ENCODE data around the gene PLK4.

DNA sequence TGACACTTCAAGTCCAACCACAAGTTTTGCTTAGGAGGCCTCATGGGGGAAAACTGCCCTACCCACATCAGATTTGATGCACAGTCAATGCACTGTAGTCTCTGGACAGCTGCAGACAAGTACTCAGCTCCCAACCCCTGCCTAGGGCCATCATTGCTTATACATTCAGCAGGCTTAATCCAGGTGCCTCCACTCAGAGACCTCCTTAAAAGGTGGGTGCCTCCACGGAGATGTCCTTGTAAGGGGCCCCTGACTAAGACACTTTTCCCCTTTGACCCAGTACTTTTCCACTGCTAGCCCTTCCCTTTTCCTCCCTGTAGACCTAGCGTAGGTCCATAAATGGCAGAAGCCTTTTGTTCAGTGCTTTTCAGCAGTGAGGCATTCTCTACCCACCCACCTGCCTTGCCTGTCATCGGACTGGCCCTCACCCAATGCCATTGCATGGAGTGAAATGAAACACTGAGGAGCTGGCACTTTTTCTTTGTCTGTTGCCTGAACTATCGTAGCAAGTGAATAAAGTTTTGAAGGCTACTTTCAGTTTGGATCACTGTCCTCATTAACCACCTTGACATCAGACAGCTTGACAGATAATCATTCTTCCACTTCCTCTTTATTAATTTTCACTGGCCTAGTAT is 23.8 kb upstream of the PLK4 start:
- TF ChIP-seq, protein P1, sequence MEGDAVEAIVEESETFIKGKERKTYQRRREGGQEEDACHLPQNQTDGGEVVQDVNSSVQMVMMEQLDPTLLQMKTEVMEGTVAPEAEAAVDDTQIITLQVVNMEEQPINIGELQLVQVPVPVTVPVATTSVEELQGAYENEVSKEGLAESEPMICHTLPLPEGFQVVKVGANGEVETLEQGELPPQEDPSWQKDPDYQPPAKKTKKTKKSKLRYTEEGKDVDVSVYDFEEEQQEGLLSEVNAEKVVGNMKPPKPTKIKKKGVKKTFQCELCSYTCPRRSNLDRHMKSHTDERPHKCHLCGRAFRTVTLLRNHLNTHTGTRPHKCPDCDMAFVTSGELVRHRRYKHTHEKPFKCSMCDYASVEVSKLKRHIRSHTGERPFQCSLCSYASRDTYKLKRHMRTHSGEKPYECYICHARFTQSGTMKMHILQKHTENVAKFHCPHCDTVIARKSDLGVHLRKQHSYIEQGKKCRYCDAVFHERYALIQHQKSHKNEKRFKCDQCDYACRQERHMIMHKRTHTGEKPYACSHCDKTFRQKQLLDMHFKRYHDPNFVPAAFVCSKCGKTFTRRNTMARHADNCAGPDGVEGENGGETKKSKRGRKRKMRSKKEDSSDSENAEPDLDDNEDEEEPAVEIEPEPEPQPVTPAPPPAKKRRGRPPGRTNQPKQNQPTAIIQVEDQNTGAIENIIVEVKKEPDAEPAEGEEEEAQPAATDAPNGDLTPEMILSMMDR (IDR thresholded peaks at IDR 0.05; ENCODE audit: insufficient read depth, low read length, poor library complexity, severe bottlenecking), result no peak
- no peak for TF ChIP-seq EZH2phosphoT487 (conservative IDR thresholded peaks at IDR 0.05; ENCODE audit: low read length)

Data from SU-DHL-6 (cell line).